Type B pancreatic cell (in vitro differentiated cells): Measurements from ENCODE around the gene ADAM17. TPM values are rescaled to one million over a fixed set of nuclear protein-coding genes. Genes with fewer than 3 reads are reported as not detected.

Experiments used
- DNase-seq: peaks from one replicate; pipeline ENCODE4 v3.0.0; 2021; ENCODE audit warnings: mixed read lengths; ENCODE audit not compliant: unreplicated experiment; ENCODE audit errors: extremely low spot score
- H3K27ac Mint-ChIP-seq: 2 replicates; pipeline ENCODE4 v1.8.0; 2021; ENCODE audit warnings: mild to moderate bottlenecking, mixed read lengths
- H3K27me3 Mint-ChIP-seq: 2 replicates; pipeline ENCODE4 v1.8.0; 2021; ENCODE audit warnings: mixed read lengths
- H3K36me3 Mint-ChIP-seq: 2 replicates; pipeline ENCODE4 v1.8.0; 2021; ENCODE audit warnings: mixed read lengths
- H3K4me1 Mint-ChIP-seq: one replicate; pipeline ENCODE4 v1.8.0; 2021; ENCODE audit warnings: mixed read lengths; ENCODE audit not compliant: unreplicated experiment
- H3K4me3 Mint-ChIP-seq: 2 replicates; pipeline ENCODE4 v1.8.0; 2021; ENCODE audit warnings: mild to moderate bottlenecking, mixed read lengths
- H3K9me3 Mint-ChIP-seq: 2 replicates; pipeline ENCODE4 v1.8.0; 2021; ENCODE audit warnings: mixed read lengths
- CTCF ChIP-seq: fragments of 200-600 bp; sonication (generic); conservative IDR thresholded peaks from 2 replicates; pipeline ENCODE4 v1.5.0; 2021; ENCODE audit warnings: antibody characterized with exemption, mild to moderate bottlenecking
- long read RNA-seq: library from polyadenylated mRNA; unstranded; transcript quantifications from one replicate; pipeline ENCODE4 v2.0.0, GENCODE V29; 2020
- total RNA-seq: library from RNA; stranded (reverse); gene quantifications from 2 replicates; pipeline ENCODE4 v1.2.1, GENCODE V29; 2021; ENCODE audit warnings: low replicate concordance

Gene ADAM17
- 33.5 and 37.6 TPM in 2 replicates for total RNA-seq
- long read RNA-seq, full-length matches to known transcripts: 35 of 60 reads
- long read RNA-seq, partial matches to known transcripts: 11 of 60 reads
- long read RNA-seq, other reads (novel, unspliced or antisense): 14 of 60 reads

GRCh38 chr2:9555297-9556120 is at the start of gene ADAM17:
ADAM17 (minus strand) TSS chr2:9555830; CDS start chr2:9555605, 225 bp downstream.
- Mint-ChIP-seq H3K9me3 (no peaks in the 10 kb centered on the region), H3K27me3 (no peaks in the 10 kb centered on the region), H3K27ac (peak within 1 kb of the TSS; percentile 99), H3K36me3 (peaks cover 4% of the 10 kb centered on the region), H3K4me1 (peaks cover 41% of the 10 kb centered on the region), H3K4me3 (peak within 1 kb of the TSS; percentile 98)
- peak; percentile 71 for TF ChIP-seq CTCF
- peak; percentile 97 for DNase-seq

- no peak for DNase-seq
- H3K9me3 Mint-ChIP-seq: peaks cover 15% of the 10 kb centered on the region
- no peak overlapping the region for H3K27ac Mint-ChIP-seq
- H3K4me1 Mint-ChIP-seq: no peaks in the 10 kb centered on the region
- H3K36me3 Mint-ChIP-seq: peaks cover 51% of the 10 kb centered on the region
- no peak for TF ChIP-seq CTCF
- H3K27me3 Mint-ChIP-seq: no peaks in the 10 kb centered on the region
- H3K4me3 Mint-ChIP-seq: no peak overlapping the region
Measured at GRCh38 chr2:9602412-9602811, 46.8 kb upstream of the ADAM17 start.

- Mint-ChIP-seq H3K36me3 (peaks cover 54% of the 10 kb centered on the region), H3K27me3 (no peaks in the 10 kb centered on the region), H3K4me3 (no peak overlapping the region), H3K4me1 (no peaks in the 10 kb centered on the region), H3K9me3 (peaks cover 15% of the 10 kb centered on the region), H3K27ac (no peak overlapping the region)
- no peak for TF ChIP-seq CTCF
- DNase-seq: no peak
Measured at GRCh38 chr2:9601397-9601796, 45.8 kb upstream of the ADAM17 start.

GRCh38 chr2:9599430-9599829 is 43.8 kb upstream of the ADAM17 start:
- Mint-ChIP-seq H3K36me3 (peaks cover 48% of the 10 kb centered on the region), H3K4me3 (no peak overlapping the region), H3K9me3 (peaks cover 15% of the 10 kb centered on the region), H3K27ac (no peak overlapping the region), H3K27me3 (no peaks in the 10 kb centered on the region), H3K4me1 (peaks cover 10% of the 10 kb centered on the region)
- DNase-seq: no peak
- no peak for TF ChIP-seq CTCF

GRCh38 chr2:9596621-9597311 is 41.1 kb upstream of the ADAM17 start:
- Mint-ChIP-seq H3K36me3 (peaks cover 42% of the 10 kb centered on the region), H3K4me3 (no peak overlapping the region), H3K27me3 (no peaks in the 10 kb centered on the region), H3K4me1 (peaks cover 12% of the 10 kb centered on the region), H3K27ac (no peak overlapping the region), H3K9me3 (peaks cover 15% of the 10 kb centered on the region)
- no peak for DNase-seq
- no peak for TF ChIP-seq CTCF
